SHP77 (cell line): ENCODE results near the gene AKAP13.
A peak's percentile ranks its signal among the peaks of the same experiment; 100 is the strongest.
"Not testable (repeated sequence)": the region's sequence is repeated elsewhere in the genome, so short reads cannot be mapped to it uniquely, and the experiment has no call there.

Source experiments
- DNase-seq, 2 experiments: peaks; one replicate each; lab custom pipeline; 2025; lab: John Stamatoyannopoulos, UW

AKAP13 gene

GRCh38 chr15:85625166-85625830 is 244.9 kb downstream of the AKAP13 start:
- DNase-seq: no peak

GRCh38 chr15:85625856-85626255 is 245.5 kb downstream of the AKAP13 start:
- DNase-seq: no peak

- no peak for DNase-seq
These were observed 247.0 kb downstream of the AKAP13 start for GRCh38 chr15:85627213-85627935.

GRCh38 chr15:85630311-85630710 is 249.9 kb downstream of the AKAP13 start:
- DNase-seq: no peak

GRCh38 chr15:85631018-85631417 is 250.6 kb downstream of the AKAP13 start:
- no peak for DNase-seq

GRCh38 chr15:85632014-85632413 is 251.6 kb downstream of the AKAP13 start:
- DNase-seq: no peak

- no peak for DNase-seq
These were observed 253.5 kb downstream of the AKAP13 start for GRCh38 chr15:85633859-85634258.

- no peak for DNase-seq
These were observed 255.9 kb downstream of the AKAP13 start for GRCh38 chr15:85636351-85636750.

GRCh38 chr15:85639752-85640381 is 259.5 kb downstream of the AKAP13 start:
- DNase-seq: no peak

GRCh38 chr15:85642065-85642692 is 261.8 kb downstream of the AKAP13 start:
- no peak for DNase-seq

GRCh38 chr15:85642693-85643066 is 262.3 kb downstream of the AKAP13 start:
- DNase-seq: no peak

- DNase-seq: no peak
These were observed 266.2 kb downstream of the AKAP13 start for GRCh38 chr15:85646538-85647091.

- DNase-seq: peak in 1 of 2 experiments; percentile 12
These were observed 269.0 kb downstream of the AKAP13 start for GRCh38 chr15:85649372-85649771.

GRCh38 chr15:85651548-85651947 is 271.1 kb downstream of the AKAP13 start:
- DNase-seq: no peak

GRCh38 chr15:85652457-85652856 is 272.1 kb downstream of the AKAP13 start:
- DNase-seq: no peak

- DNase-seq: no peak
These were observed 276.7 kb downstream of the AKAP13 start for GRCh38 chr15:85657132-85657531.

- no peak for DNase-seq
These were observed 278.4 kb downstream of the AKAP13 start for GRCh38 chr15:85658816-85659215.

GRCh38 chr15:85661859-85662258 is 281.5 kb downstream of the AKAP13 start:
- no peak for DNase-seq

GRCh38 chr15:85665677-85666076 is 285.3 kb downstream of the AKAP13 start:
- DNase-seq: not testable (repeated sequence)

- DNase-seq: no peak
These were observed 287.4 kb downstream of the AKAP13 start for GRCh38 chr15:85667491-85668424.

- no peak for DNase-seq
These were observed 290.8 kb downstream of the AKAP13 start for GRCh38 chr15:85671156-85671555.
